Panc1 (cell line): ENCODE measurements around the gene SLC45A1. TPM values are rescaled to one million over a fixed set of nuclear protein-coding genes. Genes with fewer than 3 reads are reported as not detected.

Source experiments
- ATAC-seq: fragments of 200-7000 bp; cut with Tn5 transposase; 2 replicates; pipeline ENCODE4 v1.9.1; 2020; ENCODE audit warnings: mild to moderate bottlenecking, moderate library complexity
- BruUV-seq: library from RNA; stranded (reverse); fragments of 400-500 nt; replicated peaks from 2 replicates; lab custom pipeline; 2021; lab: Mats Ljungman, UMichigan
- CTCF ChIA-PET: fragments of 300-600 bp; sonication (Branson Sonifier 250); formaldehyde crosslinking; loops from one replicate; lab custom pipeline; 2022; ENCODE audit warnings: antibody characterized with exemption; lab: Charles Lee
- POLR2A ChIA-PET: fragments of 300-600 bp; sonication (Branson Sonifier 250); formaldehyde crosslinking; loops from one replicate; lab custom pipeline; 2022; ENCODE audit warnings: antibody characterized with exemption; lab: Charles Lee
- DNase-seq: peaks from one replicate; pipeline ENCODE4 v3.0.0-alpha.2; 2010; ENCODE audit warnings: low read depth, low spot score
- H3K27ac ChIP-seq: 2 replicates; pipeline ENCODE4 v1.5.1; 2011; ENCODE audit warnings: mild to moderate bottlenecking, low read length, inconsistent platforms
- H3K27me3 ChIP-seq: fragments of 200-500 bp; sonication (Bioruptor generic); 2 replicates; pipeline ENCODE4 v1.6.0; 2014; ENCODE audit warnings: low read length, inconsistent platforms; ENCODE audit not compliant: control insufficient read depth, insufficient read depth
- H3K36me3 ChIP-seq: fragments of 200-500 bp; sonication (Bioruptor generic); 2 replicates; pipeline ENCODE4 v1.5.1; 2014; ENCODE audit warnings: inconsistent platforms, mild to moderate bottlenecking, low read length, moderate library complexity; ENCODE audit not compliant: control insufficient read depth, insufficient read depth
- H3K4me1 ChIP-seq: 2 replicates; pipeline ENCODE4 v1.5.1; 2011; ENCODE audit warnings: inconsistent platforms, mild to moderate bottlenecking, low read length, moderate library complexity; ENCODE audit not compliant: control insufficient read depth, insufficient read depth
- H3K4me3 ChIP-seq, 2 experiments: 2 replicates each; pipeline ENCODE4 v1.5.1; 2011 to 2012; ENCODE audit warnings: low read depth in 2 of 2, low read length in 2 of 2, mild to moderate bottlenecking in 2 of 2, inconsistent platforms in 1 of 2, moderate library complexity in 1 of 2
- H3K9me3 ChIP-seq: fragments of 200-500 bp; sonication (Bioruptor generic); 2 replicates; pipeline ENCODE4 v1.5.1; 2014; ENCODE audit warnings: low read depth, mild to moderate bottlenecking, inconsistent platforms, low read length, moderate library complexity; ENCODE audit not compliant: control insufficient read depth, insufficient read depth
- POLR2AphosphoS5 ChIP-seq: IDR thresholded peaks from 2 replicates; pipeline ENCODE4 v1.6.1; 2012; ENCODE audit warnings: mild to moderate bottlenecking, low read depth, low read length, moderate library complexity
- SIN3A ChIP-seq: IDR thresholded peaks from 2 replicates; pipeline ENCODE4 v1.6.1; 2012; ENCODE audit warnings: low read depth, mild to moderate bottlenecking, low read length, moderate library complexity, borderline replicate concordance; ENCODE audit not compliant: insufficient read depth
- TCF7L2 ChIP-seq: IDR thresholded peaks from 2 replicates; pipeline ENCODE4 v1.6.1; 2011; ENCODE audit warnings: mild to moderate bottlenecking, low read depth, low read length, inconsistent platforms
- in situ Hi-C: cut with HindIII; loops from 2 replicates; pipeline ENCODE4 v1.10.0; 2016; ENCODE audit warnings: low sequenced_read_pairs, low pct_unique_long_range_greater_than_20kb
- intact Hi-C: fragments of 100-400 bp; cut with micrococcal nuclease; formaldehyde crosslinking; loops from one replicate; pipeline ENCODE4 v1.10.0; 2022; ENCODE audit not compliant: unreplicated experiment
- total RNA-seq: library from RNA; stranded (reverse); gene quantifications from one replicate; pipeline ENCODE4 v1.2.1, GENCODE V29; 2021; ENCODE audit not compliant: unreplicated experiment
- TF ChIP-seq, protein P1 (sequence below), 2 experiments: IDR thresholded peaks; 2 replicates each; pipeline ENCODE4 v1.6.1; 2011 to 2012; ENCODE audit warnings: low read depth in 2 of 2, control low read depth in 1 of 2, low read length in 1 of 2, mild to moderate bottlenecking in 1 of 2, moderate library complexity in 1 of 2; ENCODE audit not compliant: insufficient read depth in 1 of 2
- TF ChIP-seq, protein P2 (sequence below): fragments of 450-650 bp; IDR thresholded peaks from 2 replicates; pipeline ENCODE4 v1.5.1; 2017; ENCODE audit warnings: mild to moderate bottlenecking

SLC45A1 gene
- total RNA-seq, 1 experiment from 2014 or later = 11.3 TPM

- H3K4me3 ChIP-seq = no peak overlapping the region
- intact Hi-C loops (no loop called here), in situ Hi-C loops (no loop called here)
- no peaks in the 10 kb centered on the region for H3K27me3 ChIP-seq
- H3K36me3 ChIP-seq = peaks cover 19% of the 10 kb centered on the region
- no peaks in the 10 kb centered on the region for H3K9me3 ChIP-seq
- TF ChIP-seq TCF7L2 (no peak), POLR2AphosphoS5 (no peak), SIN3A (no peak)
- TF ChIP-seq, protein P1, sequence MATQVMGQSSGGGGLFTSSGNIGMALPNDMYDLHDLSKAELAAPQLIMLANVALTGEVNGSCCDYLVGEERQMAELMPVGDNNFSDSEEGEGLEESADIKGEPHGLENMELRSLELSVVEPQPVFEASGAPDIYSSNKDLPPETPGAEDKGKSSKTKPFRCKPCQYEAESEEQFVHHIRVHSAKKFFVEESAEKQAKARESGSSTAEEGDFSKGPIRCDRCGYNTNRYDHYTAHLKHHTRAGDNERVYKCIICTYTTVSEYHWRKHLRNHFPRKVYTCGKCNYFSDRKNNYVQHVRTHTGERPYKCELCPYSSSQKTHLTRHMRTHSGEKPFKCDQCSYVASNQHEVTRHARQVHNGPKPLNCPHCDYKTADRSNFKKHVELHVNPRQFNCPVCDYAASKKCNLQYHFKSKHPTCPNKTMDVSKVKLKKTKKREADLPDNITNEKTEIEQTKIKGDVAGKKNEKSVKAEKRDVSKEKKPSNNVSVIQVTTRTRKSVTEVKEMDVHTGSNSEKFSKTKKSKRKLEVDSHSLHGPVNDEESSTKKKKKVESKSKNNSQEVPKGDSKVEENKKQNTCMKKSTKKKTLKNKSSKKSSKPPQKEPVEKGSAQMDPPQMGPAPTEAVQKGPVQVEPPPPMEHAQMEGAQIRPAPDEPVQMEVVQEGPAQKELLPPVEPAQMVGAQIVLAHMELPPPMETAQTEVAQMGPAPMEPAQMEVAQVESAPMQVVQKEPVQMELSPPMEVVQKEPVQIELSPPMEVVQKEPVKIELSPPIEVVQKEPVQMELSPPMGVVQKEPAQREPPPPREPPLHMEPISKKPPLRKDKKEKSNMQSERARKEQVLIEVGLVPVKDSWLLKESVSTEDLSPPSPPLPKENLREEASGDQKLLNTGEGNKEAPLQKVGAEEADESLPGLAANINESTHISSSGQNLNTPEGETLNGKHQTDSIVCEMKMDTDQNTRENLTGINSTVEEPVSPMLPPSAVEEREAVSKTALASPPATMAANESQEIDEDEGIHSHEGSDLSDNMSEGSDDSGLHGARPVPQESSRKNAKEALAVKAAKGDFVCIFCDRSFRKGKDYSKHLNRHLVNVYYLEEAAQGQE (IDR thresholded peaks at IDR 0.05; ENCODE audit: insufficient read depth in 1 of 2, low read depth in 2 of 2, low read length in 1 of 2) = no peak
- TF ChIP-seq, protein P2, sequence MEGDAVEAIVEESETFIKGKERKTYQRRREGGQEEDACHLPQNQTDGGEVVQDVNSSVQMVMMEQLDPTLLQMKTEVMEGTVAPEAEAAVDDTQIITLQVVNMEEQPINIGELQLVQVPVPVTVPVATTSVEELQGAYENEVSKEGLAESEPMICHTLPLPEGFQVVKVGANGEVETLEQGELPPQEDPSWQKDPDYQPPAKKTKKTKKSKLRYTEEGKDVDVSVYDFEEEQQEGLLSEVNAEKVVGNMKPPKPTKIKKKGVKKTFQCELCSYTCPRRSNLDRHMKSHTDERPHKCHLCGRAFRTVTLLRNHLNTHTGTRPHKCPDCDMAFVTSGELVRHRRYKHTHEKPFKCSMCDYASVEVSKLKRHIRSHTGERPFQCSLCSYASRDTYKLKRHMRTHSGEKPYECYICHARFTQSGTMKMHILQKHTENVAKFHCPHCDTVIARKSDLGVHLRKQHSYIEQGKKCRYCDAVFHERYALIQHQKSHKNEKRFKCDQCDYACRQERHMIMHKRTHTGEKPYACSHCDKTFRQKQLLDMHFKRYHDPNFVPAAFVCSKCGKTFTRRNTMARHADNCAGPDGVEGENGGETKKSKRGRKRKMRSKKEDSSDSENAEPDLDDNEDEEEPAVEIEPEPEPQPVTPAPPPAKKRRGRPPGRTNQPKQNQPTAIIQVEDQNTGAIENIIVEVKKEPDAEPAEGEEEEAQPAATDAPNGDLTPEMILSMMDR = no peak
- ChIA-PET POLR2A (no interaction called here), CTCF (no interaction called here)
- BruUV-seq = no TSS peak
- ATAC-seq (no peak), DNase-seq (no peak)
- peak overlapping the region; percentile 48; the same call in 1 of the 2 replicates for H3K27ac ChIP-seq
- H3K4me1 ChIP-seq = peaks cover 8% of the 10 kb centered on the region
These were observed 35.2 kb downstream of the SLC45A1 start for GRCh38 chr1:8352886-8353785.

GRCh38 chr1:8354038-8354437 lies 36.1 kb downstream of the SLC45A1 start:
- no peak for TF ChIP-seq TCF7L2
- no peak for TF ChIP-seq POLR2AphosphoS5
- TF ChIP-seq, protein P2 = no peak
- TF ChIP-seq SIN3A = no peak
- TF ChIP-seq, protein P1 (IDR thresholded peaks at IDR 0.05; ENCODE audit: insufficient read depth in 1 of 2, low read depth in 2 of 2, low read length in 1 of 2) = no peak
- H3K4me1 ChIP-seq = peaks cover 4% of the 10 kb centered on the region; the same call in 1 of the 2 replicates
- no peaks in the 10 kb centered on the region for H3K27me3 ChIP-seq
- no peak for DNase-seq
- no peak overlapping the region for H3K4me3 ChIP-seq
- peaks cover 21% of the 10 kb centered on the region for H3K36me3 ChIP-seq
- POLR2A ChIA-PET = no interaction called here
- in situ Hi-C loops (no loop called here), intact Hi-C loops (no loop called here)
- H3K27ac ChIP-seq = no peak overlapping the region
- CTCF ChIA-PET = no interaction called here
- H3K9me3 ChIP-seq = no peaks in the 10 kb centered on the region
- ATAC-seq = no peak
- no TSS peak for BruUV-seq
